Loucy (cell line): ENCODE data around the gene CBX4.

Experiments
- CTCF ChIP-seq: fragments of 200-600 bp; sonication (generic); conservative IDR thresholded peaks from 2 replicates; pipeline ENCODE4 v1.5.1; 2014; ENCODE audit warnings: mild to moderate bottlenecking, antibody characterized with exemption, low read length
- EZH2phosphoT487 ChIP-seq: fragments of 200-600 bp; IDR thresholded peaks from 2 replicates; pipeline ENCODE4 v1.6.1; 2018; ENCODE audit warnings: antibody characterized with exemption, mild to moderate bottlenecking, moderate library complexity, borderline replicate concordance

GRCh38 chr17:79859676-79860615 lies 20.7 kb upstream of the CBX4 start:
- no peak for TF ChIP-seq CTCF
- no peak for TF ChIP-seq EZH2phosphoT487
